Esophagus muscularis mucosa (tissue), 4 donors: ENCODE data around the gene SPRYD7. TPM values are rescaled to one million over a fixed set of nuclear protein-coding genes. Genes with fewer than 3 reads are reported as not detected.

Experiments used
- DNase-seq: peaks from one replicate; pipeline ENCODE4 v3.0.0-alpha.2; 2017; ENCODE audit errors: extremely low spot score
- H3K27ac ChIP-seq, 4 donors: fragments of 200-600 bp; sonication (generic); replicated peaks in 1 of 4; 1 replicate in 3 of 4; 2 replicates in 1 of 4; pipeline ENCODE4 v1.5.1; 2016 to 2019; ENCODE audit warnings: mild to moderate bottlenecking in 1 of 4
- H3K27me3 ChIP-seq, 4 donors: fragments of 200-600 bp; sonication (generic); one replicate each; pipeline versions ENCODE4 v1.5.1 to v1.6.0; 2016 to 2019
- H3K36me3 ChIP-seq, 4 donors: fragments of 200-600 bp; sonication (generic); one replicate each; pipeline ENCODE4 v1.5.1; 2016 to 2019
- H3K4me1 ChIP-seq, 4 donors: fragments of 200-600 bp; sonication (generic); one replicate each; pipeline ENCODE4 v1.5.1; 2016 to 2019
- H3K4me3 ChIP-seq, 4 donors: fragments of 200-600 bp; sonication (generic); 1 replicate in 2 of 4; 2 replicates in 2 of 4; pipeline ENCODE4 v1.5.1; 2016 to 2019; ENCODE audit warnings: mild to moderate bottlenecking in 4 of 4, moderate library complexity in 1 of 4
- H3K9me3 ChIP-seq, 4 donors: fragments of 200-600 bp; sonication (generic); 1 replicate in 3 of 4; 2 replicates in 1 of 4; pipeline ENCODE4 v1.5.1; 2016 to 2019
- EP300 ChIP-seq: sonication (generic); formaldehyde crosslinking; IDR thresholded peaks from one replicate; pipeline ENCODE4 v1.6.1; 2017; ENCODE audit warnings: antibody characterized with exemption
- POLR2A ChIP-seq: fragments of 450-650 bp; IDR thresholded peaks from one replicate; pipeline ENCODE4 v1.6.1; 2017; ENCODE audit warnings: antibody characterized with exemption, moderate library complexity, mild to moderate bottlenecking, low read depth
- POLR2AphosphoS5 ChIP-seq, 2 donors: sonication (generic); formaldehyde crosslinking; IDR thresholded peaks; one replicate each; pipeline ENCODE4 v1.6.1; 2017; ENCODE audit warnings: antibody characterized with exemption in 2 of 2
- WGBS: methylation state at CpG from one replicate; pipeline ENCODE4 v1.1.5; 2018; 5-methylcytosine and 5-hydroxymethylcytosine counted together
- intact Hi-C: fragments of 100-400 bp; cut with DNase I; formaldehyde crosslinking; loops from one replicate; pipeline ENCODE4 v1.15.1; 2023
- small RNA-seq, 3 donors: library from RNA; depleted of rRNA; stranded (forward); fragments of <200 nt; gene quantifications; one replicate each; pipeline ENCODE3, GENCODE V24; 2016
- total RNA-seq, 4 donors: library from RNA; depleted of rRNA; stranded (reverse); fragments of >200 nt; gene quantifications; one replicate each; pipeline versions ENCODE4 v1.1.0 to v1.2.1, GENCODE V29; 2016
- TF ChIP-seq, protein P1 (sequence below), 3 experiments: fragments of 200-600 bp in 2 of 3; fragments of 450-650 bp in 1 of 3; sonication (generic) in 2 of 3; IDR thresholded peaks; one replicate each; pipeline ENCODE4 v1.5.1; 2017 to 2019; ENCODE audit warnings: antibody characterized with exemption in 3 of 3, mild to moderate bottlenecking in 2 of 3, moderate library complexity in 1 of 3

The SPRYD7 gene
- total RNA-seq, 4 donors from 2014 or later: 10.9 to 18.8 (median 15.0) TPM

DNA sequence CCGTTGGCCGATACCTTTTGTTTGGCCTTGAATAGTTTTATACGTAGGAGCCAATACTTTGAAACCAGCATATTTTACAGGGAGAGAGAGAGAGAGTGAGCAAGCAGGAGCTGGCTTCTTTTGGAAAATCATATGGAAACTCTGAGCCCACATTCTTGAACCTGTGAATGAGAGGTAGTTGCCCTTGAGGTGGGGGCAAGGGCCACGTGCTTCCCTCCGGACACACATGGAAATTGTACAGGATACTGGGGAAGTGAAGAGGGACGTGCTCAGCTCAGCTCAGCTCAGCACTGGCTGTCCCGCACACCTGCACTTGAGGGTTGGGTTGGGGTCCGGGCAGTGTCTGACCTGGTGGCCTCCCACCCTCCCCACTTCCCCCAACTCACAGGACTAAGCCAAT lies 68.3 kb downstream of the SPRYD7 start:
- no peak overlapping the region for H3K4me3 ChIP-seq
- 87% methylated on average over 8 of the region's 8 CpGs for WGBS
- intact Hi-C loops: loop anchor here (5.0 kb wide), 1 partner anchor 64 kb away; no protein-coding TSS in a partner anchor

DNA sequence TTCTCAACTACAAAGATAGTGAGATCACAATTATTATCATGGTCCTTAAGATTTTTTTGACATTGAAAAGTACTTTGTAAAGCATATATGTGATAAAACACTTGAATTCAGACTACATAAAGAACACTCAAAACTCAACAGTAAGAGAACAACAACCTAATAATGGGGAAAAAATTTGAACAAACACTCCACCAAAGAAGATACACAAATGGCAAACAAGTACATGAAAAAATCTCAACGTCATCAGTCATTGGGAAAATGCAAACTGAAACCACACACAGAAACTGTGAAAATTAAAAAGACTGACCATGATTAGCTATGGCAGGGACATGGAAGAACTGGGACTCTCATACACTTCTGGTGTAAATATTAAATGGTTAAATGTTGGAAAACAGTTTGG lies 70.9 kb downstream of the SPRYD7 start:
- 66% methylated on average over 1 of the region's 1 CpG for WGBS
- H3K4me3 ChIP-seq: no peak overlapping the region
- DNase-seq: no peak
- TF ChIP-seq, protein P1, sequence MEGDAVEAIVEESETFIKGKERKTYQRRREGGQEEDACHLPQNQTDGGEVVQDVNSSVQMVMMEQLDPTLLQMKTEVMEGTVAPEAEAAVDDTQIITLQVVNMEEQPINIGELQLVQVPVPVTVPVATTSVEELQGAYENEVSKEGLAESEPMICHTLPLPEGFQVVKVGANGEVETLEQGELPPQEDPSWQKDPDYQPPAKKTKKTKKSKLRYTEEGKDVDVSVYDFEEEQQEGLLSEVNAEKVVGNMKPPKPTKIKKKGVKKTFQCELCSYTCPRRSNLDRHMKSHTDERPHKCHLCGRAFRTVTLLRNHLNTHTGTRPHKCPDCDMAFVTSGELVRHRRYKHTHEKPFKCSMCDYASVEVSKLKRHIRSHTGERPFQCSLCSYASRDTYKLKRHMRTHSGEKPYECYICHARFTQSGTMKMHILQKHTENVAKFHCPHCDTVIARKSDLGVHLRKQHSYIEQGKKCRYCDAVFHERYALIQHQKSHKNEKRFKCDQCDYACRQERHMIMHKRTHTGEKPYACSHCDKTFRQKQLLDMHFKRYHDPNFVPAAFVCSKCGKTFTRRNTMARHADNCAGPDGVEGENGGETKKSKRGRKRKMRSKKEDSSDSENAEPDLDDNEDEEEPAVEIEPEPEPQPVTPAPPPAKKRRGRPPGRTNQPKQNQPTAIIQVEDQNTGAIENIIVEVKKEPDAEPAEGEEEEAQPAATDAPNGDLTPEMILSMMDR (IDR thresholded peaks at IDR 0.05): no peak
- no peak for TF ChIP-seq POLR2A
- no peak for TF ChIP-seq POLR2AphosphoS5 (IDR thresholded peaks at IDR 0.05)
- peaks cover 0 to 6% (median 2%) of the 10 kb centered on the region in 4 donors for H3K4me1 ChIP-seq
- H3K9me3 ChIP-seq: no peaks in the 10 kb centered on the region
- H3K36me3 ChIP-seq: no peaks in the 10 kb centered on the region
- H3K27me3 ChIP-seq: no peaks in the 10 kb centered on the region
- no peak overlapping the region for H3K27ac ChIP-seq
- intact Hi-C loops: loop anchor here (5.0 kb wide), 1 partner anchor 67 kb away; no protein-coding TSS in a partner anchor

More for the DNA sequence above, 68.3 kb downstream of the SPRYD7 start:
- Histone ChIP-seq H3K27ac (no peak overlapping the region), H3K9me3 (no peaks in the 10 kb centered on the region), H3K27me3 (no peaks in the 10 kb centered on the region), H3K36me3 (no peaks in the 10 kb centered on the region), H3K4me1 (no peaks in the 10 kb centered on the region)
- TF ChIP-seq POLR2AphosphoS5 (IDR thresholded peaks at IDR 0.05): no peak
- TF ChIP-seq POLR2A: no peak
- no peak for DNase-seq

DNA sequence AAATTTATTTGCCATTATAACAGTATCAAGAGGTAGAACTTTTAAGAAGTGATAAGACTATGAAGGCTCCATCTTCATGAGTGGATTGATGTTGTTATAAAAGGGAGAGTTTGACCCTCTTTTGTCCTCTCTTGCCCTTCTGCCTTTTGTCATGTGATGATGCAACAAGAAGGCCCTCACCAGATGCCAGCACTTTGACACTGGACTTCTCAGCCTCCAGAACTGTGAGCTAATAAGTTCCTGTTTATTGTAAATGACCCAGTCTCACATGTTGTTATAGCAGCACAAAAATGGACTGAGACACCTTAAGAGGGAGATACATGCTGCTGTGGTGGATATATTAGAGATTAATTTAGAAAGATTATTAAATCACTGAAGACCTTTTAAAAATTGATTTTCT lies 71.6 kb downstream of the SPRYD7 start:
- H3K27me3 ChIP-seq: no peaks in the 10 kb centered on the region
- H3K36me3 ChIP-seq: no peaks in the 10 kb centered on the region
- TF ChIP-seq EP300: no peak
- H3K9me3 ChIP-seq: no peaks in the 10 kb centered on the region
- no peak overlapping the region for H3K4me3 ChIP-seq
- peaks cover 0 to 13% (median 7%) of the 10 kb centered on the region in 4 donors for H3K4me1 ChIP-seq
- H3K27ac ChIP-seq: no peak overlapping the region
- no peak for DNase-seq
- intact Hi-C loops: no loop called here

Small RNA genes lying within 50 kb of the gene (small RNA-seq; reads per million reads assigned to genes)
- gene RNY4P30: 0 reads per million in 3 donors
- gene RNY4P9: 1.2 to 2.5 (median 1.5) reads per million in 3 donors

Other genes with a start within 250 kb of the SPRYD7 start
- gene EBPL, start 244.9 kb downstream of the SPRYD7 start, total RNA-seq: 10 to 100 TPM; 17.0 to 56.4 (median 45.9) TPM
- 10 to 100 TPM; 47.9 to 66.4 (median 55.4) TPM for gene KPNA3, start 143.7 kb downstream of the SPRYD7 start, total RNA-seq
- gene TRIM13, start 60.7 kb upstream of the SPRYD7 start, total RNA-seq: 10 to 100 TPM; 21.4 to 38.6 (median 34.8) TPM
- gene KCNRG, start 79.1 kb upstream of the SPRYD7 start, total RNA-seq: 1 to 10 TPM; 2.7 to 5.4 (median 2.9) TPM